Measurements from ENCODE around the gene ZBTB24.

ZBTB24 gene

DNA sequence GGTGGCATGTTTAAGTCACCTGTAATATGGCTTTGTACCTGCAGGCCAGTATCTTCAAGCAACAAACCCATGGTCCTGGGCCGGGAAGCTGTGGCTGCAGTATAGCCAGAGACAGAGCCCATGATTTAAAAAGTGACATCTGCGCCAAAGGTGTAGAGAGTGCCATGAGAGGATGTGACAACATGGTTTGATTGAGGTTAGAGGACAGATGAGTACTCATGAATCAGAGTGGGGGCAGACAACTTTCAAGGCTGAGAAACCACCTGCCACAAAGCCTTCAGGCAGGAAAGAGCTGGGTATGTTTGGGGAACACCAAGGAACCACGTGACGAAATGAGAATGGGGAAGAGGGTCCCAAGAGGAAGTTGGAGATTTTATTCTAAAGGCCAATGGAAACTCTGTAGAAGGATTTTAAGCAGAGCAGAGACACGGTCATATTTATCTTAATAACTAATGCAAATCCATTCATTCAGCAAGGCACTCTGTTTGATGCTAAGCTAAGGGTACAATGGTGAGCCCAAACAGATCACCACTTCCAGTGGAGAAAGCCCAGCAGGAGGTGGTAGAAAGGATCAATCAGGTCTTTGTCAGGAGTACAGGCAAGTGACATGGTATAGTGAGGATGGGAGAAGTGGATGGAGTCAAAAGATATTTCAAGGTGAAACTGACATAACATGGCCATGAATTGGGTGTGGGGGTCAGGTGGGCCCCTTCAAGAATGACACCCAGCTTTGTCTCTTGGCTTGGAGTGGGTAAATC is 24.1 kb downstream of the ZBTB24 start:
- no peak overlapping the region for H3K27ac ChIP-seq
- POLR2A ChIA-PET (ENCODE audit: low non-redundant PET) = interaction anchor here (0.6 kb wide), 1 partner anchor 285 kb away, joined by 6 read pairs; no protein-coding TSS in a partner anchor
- DNase-seq (ENCODE audit: low spot score) = no peak
- CTCF ChIA-PET = interaction anchor here (0.6 kb wide), 1 partner anchor 183 kb away, joined by 4 read pairs; no protein-coding TSS in a partner anchor
- TF ChIP-seq, protein P1, sequence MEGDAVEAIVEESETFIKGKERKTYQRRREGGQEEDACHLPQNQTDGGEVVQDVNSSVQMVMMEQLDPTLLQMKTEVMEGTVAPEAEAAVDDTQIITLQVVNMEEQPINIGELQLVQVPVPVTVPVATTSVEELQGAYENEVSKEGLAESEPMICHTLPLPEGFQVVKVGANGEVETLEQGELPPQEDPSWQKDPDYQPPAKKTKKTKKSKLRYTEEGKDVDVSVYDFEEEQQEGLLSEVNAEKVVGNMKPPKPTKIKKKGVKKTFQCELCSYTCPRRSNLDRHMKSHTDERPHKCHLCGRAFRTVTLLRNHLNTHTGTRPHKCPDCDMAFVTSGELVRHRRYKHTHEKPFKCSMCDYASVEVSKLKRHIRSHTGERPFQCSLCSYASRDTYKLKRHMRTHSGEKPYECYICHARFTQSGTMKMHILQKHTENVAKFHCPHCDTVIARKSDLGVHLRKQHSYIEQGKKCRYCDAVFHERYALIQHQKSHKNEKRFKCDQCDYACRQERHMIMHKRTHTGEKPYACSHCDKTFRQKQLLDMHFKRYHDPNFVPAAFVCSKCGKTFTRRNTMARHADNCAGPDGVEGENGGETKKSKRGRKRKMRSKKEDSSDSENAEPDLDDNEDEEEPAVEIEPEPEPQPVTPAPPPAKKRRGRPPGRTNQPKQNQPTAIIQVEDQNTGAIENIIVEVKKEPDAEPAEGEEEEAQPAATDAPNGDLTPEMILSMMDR (conservative IDR thresholded peaks at IDR 0.05; ENCODE audit: low read depth) = no peak

DNA sequence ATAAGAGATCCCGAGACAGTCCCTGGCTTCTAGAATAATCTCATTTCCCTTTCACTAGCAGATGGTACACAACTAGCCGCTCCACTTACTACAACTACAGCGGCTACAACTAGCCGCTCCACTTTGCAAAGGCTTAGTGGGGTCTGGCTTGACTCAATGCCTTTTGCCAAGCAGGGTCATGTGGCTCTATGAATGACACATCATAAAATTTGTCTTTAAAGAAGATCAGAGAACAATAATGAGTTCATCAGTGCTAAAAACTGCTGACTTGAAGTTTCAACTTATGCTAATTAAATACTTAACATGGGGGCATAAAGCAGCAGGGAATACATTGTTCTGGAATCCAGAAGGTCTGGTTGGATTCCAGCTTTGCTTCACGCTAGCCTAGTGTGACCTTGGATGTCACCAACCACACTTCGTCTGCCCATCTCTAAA is 25.4 kb downstream of the ZBTB24 start:
- POLR2A ChIA-PET (ENCODE audit: low non-redundant PET) = no interaction called here
- no peak for DNase-seq (ENCODE audit: low spot score)
- TF ChIP-seq, protein P1 (conservative IDR thresholded peaks at IDR 0.05; ENCODE audit: low read depth) = no peak
- CTCF ChIA-PET = interaction anchor here (1.8 kb wide), 1 partner anchor 13 kb away, joined by 5 read pairs; no protein-coding TSS in a partner anchor
- no peak overlapping the region; the same call in 1 of the 2 replicates for H3K27ac ChIP-seq

DNA sequence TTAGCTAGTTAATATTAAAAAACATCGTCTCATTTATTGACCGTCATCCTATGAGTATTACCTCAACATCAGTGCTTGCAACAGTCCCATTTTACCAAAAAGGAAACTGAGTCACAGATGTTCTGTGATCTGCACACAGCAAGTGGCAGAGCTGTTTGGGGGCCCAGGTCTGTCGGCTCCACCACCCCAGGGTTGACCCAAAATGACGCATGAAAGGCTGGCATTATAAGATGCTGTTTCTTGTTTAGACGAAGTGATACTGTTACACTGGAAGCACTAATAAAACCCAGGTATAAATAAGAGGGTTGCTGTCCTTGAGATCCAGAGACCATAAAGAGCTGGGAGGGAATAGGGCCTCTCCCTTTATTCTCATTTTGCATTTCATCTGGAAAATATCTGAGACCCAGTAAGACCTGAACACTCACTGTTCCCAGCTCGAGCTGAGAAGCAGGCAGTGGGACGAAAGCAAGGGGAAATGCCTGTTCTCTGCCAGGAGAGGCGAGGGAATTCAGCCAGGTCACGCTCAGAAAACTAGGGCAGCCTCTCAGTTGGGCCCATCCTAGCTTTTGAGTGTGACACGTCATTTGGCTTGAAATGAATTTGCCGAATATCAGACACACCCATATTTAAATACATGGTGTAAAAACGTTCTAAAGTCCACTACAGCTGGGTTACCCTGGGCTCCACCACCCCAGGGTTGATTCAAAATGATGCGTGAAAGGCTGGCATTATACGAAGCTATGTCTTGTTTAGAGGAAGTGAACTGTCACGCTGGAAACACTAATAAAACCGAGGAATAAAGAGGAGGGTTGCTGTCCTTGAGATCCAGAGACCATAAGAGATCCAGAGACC is 26.1 kb downstream of the ZBTB24 start:
- POLR2A ChIA-PET (ENCODE audit: low non-redundant PET) = no interaction called here
- CTCF ChIA-PET = interaction anchor here (1.8 kb wide), 1 partner anchor 12 kb away, joined by 5 read pairs; no protein-coding TSS in a partner anchor
- TF ChIP-seq, protein P1 (conservative IDR thresholded peaks at IDR 0.05; ENCODE audit: low read depth) = no peak
- DNase-seq (ENCODE audit: low spot score) = no peak
- peak overlapping the region; percentile 87 for H3K27ac ChIP-seq

DNA sequence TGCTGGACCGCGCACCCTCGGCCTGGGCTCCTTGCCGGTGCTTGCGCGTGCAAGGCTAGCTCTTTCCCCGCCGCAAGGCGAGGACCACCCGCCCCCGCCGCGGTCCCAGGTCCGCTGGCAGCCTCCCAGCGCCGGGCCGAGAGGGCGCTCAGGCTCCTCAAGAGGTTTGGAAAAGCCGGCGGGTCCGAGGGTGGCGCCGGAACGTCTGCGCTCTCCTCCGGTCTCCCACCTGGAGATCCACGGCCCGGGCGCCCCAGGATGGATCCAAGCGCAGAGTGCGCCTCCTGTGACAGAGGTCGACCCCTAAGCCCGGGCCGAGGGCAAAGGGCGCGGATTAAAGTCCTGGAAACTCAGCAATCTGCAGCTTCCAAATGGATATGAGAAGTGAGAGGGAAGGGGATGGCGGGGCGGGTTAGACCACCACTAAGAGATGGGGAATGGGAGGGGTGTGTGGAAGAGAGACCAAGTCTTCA is 26.9 kb downstream of the ZBTB24 start:
- ChIA-PET POLR2A (ENCODE audit: low non-redundant PET) (no interaction called here), CTCF (interaction anchor here (0.7 to 1.8 kb wide), 3 partner anchors 9 to 1297 kb away, joined by 3 to 5 read pairs (median 3); no protein-coding TSS in a partner anchor)
- DNase-seq (ENCODE audit: low spot score) = no peak
- peak overlapping the region; percentile 87 for H3K27ac ChIP-seq
- TF ChIP-seq, protein P1 (conservative IDR thresholded peaks at IDR 0.05; ENCODE audit: low read depth) = no peak

DNA sequence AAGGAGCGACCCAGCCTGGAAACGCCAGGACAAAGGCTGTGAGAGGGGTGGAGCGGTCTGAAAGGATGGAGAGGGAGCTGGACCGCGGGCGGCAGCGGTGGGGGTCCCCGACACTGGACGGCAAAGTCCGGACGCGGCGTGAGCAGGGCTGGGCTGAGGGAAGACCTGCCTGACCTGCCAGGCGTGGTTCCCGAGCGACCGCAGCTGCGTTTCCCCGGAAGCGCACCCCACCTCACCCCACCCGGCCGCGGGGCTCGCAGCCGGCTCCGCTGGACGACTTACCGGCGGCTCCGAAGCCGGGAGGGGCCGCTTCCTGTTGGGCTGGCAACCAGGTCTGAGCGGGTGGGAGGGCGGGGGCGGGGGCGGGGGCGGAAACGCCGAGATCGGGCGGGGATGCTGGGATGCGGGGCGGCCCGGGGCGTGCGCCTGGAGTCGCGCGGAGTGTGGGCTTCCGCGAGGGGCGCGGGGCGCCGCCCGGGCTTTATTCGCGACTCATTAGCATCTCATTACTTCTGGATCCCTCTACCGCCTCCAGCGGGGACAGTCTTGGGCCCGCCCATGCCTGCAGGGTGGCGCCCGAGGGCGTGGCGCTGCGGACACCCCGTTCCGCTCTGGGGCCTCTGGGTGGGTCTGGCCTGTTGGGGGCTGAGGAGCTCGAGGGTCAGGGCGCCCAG is 27.4 kb downstream of the ZBTB24 start, which contains the start of gene MICAL1:
Gene MICAL1, minus strand, starts transcription at position 336 of the 674 bp plus-strand sequence. CDS start 1,576 bp downstream, outside the sequence.
- TF ChIP-seq, protein P1 (conservative IDR thresholded peaks at IDR 0.05; ENCODE audit: low read depth) = no peak
- CTCF ChIA-PET = interaction anchor here (0.7 to 1.8 kb wide), 5 partner anchors 9 to 1298 kb away, joined by 3 to 5 read pairs (median 3); no protein-coding TSS in a partner anchor
- peak; percentile 65 for DNase-seq (ENCODE audit: low spot score)
- POLR2A ChIA-PET (ENCODE audit: low non-redundant PET) = no interaction called here
- peak within 1 kb of the TSS; percentile 87 for H3K27ac ChIP-seq

Measured in RWPE1 (cell line).